NCI-H446 (cell line): ENCODE data around the gene DAB1.

ENCODE experiments used
- DNase-seq, 2 experiments: peaks; one replicate each; lab custom pipeline; 2025; lab: John Stamatoyannopoulos, UW

DAB1 gene

DNA sequence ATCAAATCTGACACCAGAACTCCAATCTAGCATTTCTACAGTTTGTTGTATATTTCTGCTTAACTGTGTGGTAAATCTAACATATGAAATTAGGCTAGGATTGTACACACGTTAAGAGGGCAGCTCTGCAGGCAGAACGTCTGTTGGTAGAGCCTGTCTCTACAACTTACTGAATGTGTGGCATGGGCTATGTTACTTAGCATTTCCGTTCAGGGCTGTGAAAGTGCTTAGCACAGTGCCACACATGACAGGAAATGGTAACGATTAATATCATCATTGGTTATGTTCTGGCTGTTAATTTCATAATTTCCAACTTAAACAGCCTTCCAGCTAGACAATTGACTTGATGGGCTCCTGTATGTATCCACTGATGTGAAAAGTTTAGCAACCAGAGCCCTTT lies 448.4 kb downstream of the DAB1 start:
- DNase-seq = no peak

DNA sequence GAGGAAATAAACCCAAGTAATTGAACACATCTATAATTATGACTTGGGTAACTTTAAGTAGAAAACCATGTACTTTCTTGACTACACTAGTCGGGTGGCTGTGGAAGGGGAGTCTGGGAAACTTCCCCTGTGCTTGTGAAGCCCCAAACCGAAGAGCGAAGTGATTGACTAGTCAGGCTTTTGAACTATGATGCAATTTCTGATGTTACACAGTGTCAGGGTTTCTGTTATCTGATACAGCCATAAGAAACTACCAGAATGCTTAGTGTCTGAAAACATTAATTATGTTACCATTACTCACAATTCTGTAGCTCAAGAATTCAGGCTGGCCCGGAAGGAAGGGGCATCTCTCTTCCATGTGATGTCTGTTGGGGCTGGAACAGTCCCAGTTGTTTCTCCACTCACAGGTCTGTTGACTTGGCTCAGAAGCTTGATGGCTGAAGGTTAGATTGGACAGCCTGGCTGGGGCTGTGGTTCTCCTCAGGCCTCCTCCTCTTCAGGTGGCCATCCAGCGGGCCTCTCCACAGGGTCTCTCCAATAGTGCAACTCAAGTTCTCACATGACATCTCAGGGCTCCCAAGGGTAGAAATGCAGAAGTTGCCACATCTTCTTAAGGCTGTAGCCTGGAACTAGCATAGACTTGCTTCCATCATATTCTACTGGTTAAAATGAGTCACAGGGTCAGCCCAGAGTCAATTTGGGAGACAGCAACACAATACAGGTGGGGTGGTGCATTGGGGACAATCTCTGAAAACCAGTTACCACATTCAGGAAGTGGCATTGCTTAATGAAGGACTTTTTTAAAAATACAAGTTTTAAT lies 449.7 kb downstream of the DAB1 start:
- no peak for DNase-seq

- DNase-seq = no peak
Measured at GRCh38 chr1:56972976-56973375, 450.9 kb downstream of the DAB1 start.

- DNase-seq = no peak
Measured at GRCh38 chr1:56970280-56970679, 453.6 kb downstream of the DAB1 start.

GRCh38 chr1:56968878-56969495 lies 454.9 kb downstream of the DAB1 start:
- no peak for DNase-seq

DNA sequence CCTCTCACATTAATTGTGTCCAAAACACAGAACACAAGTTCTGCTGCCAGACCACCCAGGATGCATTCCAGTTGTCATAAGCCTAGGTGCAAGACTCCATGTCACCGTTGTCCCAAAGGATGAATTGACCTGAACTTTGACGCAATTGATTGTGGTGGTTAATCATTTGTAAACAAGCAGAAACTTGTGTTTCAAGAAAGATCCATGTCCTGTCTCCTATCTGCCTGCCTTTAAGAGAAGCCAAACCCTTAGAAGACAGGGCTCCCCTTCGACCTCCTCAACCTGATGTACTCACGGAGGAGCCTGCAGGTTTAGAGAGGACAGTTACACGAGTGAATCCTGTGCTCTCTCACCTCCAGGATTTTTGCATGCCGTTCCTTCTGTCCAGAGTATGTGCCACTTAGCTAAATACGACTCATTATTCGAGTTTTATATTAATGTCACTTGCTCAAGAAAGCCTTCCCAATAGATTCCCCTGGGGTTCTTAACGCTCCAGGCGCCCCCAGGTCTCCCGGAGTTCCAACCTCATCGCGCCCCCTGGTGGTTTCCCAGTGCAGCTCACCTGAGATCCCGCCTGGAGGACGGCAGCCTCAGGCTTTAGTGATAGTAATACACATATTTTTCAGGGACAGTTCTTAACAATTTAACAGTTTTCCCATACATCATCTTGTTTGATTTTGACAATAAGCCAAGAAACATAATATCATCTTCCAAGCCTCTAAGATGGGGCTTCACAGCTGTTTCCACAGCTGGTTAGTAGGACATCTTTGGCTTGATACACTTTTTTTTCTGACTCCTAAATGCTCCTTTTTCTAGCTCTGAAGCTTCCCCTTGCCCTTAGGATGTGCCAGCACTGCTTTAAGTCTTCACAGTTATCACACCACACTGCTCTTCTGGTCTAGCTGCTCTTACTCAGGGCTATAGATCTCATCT lies 455.7 kb downstream of the DAB1 start:
- DNase-seq = no peak

- DNase-seq = no peak
Measured at GRCh38 chr1:56967355-56967754, 456.5 kb downstream of the DAB1 start.

DNA sequence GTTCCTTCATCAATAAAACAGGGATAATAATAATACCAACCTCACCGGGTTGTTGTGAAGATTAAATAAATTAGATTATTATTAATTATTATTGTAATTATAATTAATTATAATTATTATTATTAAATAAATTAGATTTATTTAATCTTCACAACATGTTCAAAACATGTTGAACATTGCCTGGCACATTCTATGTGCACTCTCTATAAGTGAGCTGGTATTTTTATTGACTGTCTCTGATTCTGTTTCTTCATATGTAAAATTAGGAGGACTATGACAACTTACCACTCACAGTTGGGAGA lies 457.2 kb downstream of the DAB1 start:
- DNase-seq = no peak

DNA sequence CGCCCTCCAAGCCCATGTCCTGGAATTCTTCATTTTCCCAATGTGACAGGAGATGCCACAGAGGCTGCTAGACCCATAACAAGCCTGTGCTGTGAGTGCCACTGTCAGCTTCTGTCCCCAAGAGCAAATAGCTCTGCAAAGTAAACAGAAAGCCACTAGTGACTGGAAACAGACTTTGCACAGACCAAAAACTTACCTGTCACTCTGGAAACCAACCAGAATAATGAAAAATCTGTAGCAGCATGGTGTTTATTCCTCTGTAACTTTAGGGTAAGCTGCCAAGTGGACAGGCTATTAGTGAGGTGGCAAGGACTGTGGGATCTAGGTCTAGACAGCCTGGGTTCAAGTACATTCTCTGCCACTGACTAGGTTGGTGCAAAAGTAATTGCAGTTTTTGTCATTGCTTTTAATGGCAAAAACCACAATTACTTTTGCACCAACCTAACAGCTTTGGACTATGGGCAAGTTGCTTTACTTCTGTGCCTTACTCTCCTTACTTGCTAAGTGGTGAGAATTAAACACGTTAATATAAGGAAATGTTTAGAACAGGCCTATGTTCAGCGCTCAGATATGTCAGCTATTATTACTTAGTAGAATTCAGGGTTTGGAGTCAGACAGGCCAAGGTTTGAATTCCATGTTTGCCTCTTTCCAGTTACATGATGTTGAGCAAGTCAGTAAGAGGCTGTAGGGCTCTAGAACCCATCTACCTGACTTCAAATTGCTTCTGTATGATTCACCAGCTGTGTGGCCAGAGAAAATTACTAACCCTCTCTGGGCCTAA lies 457.8 kb downstream of the DAB1 start, which contains the start of gene C8B:
Gene C8B, minus strand, starts transcription at position 100 of the 782 bp plus-strand sequence. Its CDS starts 67 bp downstream, at position 33.
- DNase-seq = no peak

DNA sequence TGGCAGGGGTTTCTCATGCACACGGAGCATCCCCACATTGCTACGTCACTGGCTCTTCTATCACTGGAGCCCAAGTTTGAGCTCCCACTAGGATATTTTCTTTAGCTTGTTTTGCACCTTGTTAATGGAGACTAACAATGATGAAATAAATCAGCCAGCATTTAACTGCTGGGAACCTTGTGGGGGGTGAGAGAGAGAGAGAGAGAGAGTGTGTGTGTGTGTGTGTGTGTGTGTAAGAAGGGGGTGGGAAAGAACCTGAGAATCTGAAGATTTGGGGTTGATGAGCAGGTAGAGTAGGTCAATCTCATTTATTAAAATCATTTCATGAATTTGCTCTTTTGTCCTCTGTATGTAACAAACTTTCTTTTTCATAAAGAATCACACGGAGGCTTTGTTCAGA lies 458.7 kb downstream of the DAB1 start:
- no peak for DNase-seq

DNA sequence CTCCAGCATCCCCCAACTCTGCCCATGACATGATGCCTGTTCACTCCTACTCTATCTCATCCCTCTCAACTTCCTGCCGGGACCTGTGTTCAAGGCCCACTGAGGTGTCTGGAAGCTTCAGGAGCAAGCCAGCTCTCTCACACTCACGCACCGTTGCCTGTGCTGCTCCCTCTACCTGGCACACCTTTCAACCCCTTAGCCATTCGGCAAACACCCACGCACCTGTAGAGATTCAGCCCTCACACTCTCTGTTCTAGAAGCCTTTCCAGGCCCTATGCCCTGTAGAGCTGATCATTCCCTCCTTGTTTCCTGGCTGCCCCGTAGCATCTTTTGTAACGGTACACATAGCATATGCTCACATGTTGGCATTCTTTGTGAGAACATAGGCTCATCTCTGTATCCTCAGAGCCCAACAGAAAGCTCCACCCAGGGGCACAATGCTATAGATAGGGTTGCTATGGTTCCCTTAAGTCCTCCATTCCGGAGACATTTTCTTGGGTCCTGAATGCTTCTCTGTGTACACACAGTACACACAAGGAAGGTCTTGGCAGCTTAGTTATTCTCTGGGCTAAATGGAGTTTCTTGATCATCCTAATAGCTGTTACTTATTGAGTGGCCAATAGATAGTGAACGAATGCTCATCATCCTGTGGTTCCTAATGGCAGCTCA lies 459.4 kb downstream of the DAB1 start:
- no peak for DNase-seq

- no peak for DNase-seq
Measured at GRCh38 chr1:56963667-56964066, 460.2 kb downstream of the DAB1 start.

GRCh38 chr1:56961426-56961825 lies 462.4 kb downstream of the DAB1 start:
- DNase-seq = no peak

DNA sequence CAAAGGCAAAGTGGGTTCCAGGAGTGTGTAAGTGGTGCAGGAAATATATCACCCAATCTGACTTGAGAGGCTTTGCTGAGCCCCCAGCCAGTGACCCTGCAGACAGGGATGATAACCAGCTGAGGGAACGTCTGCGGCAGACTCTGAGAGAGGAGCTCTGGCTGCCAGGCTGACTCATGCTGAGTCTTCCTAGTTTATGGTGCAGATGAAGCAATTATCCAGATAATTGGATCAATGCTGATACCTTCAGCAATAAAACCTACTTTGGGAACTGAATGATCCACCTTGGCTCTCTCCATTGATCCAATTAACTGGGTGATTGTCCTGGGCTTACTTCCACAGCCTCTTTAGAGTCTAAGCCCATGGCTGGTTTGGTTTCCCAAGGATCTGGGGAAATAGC lies 465.3 kb downstream of the DAB1 start:
- DNase-seq = no peak

DNA sequence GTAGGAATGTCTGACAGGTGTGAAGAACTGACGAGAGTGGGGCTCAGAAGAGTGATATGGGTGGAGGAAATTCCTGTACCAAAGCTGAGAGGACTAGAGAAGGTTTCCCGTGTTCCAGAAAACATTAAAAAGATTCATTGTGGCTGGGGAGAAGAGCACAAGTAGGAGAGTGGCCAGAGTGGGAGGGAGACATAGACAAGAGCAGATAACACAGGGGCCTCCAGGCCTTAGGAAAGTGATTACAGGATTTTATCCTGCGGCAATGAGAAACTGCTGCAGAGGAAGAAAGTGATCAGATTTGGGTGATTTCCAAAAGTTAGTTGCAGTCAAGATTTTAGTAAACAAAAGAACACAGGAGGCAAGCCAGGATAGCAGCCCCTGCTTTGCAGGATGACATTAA lies 465.9 kb downstream of the DAB1 start:
- DNase-seq = no peak

GRCh38 chr1:56954664-56955063 lies 469.2 kb downstream of the DAB1 start:
- DNase-seq = no peak

GRCh38 chr1:56953386-56953785 lies 470.5 kb downstream of the DAB1 start:
- DNase-seq = no peak

DNA sequence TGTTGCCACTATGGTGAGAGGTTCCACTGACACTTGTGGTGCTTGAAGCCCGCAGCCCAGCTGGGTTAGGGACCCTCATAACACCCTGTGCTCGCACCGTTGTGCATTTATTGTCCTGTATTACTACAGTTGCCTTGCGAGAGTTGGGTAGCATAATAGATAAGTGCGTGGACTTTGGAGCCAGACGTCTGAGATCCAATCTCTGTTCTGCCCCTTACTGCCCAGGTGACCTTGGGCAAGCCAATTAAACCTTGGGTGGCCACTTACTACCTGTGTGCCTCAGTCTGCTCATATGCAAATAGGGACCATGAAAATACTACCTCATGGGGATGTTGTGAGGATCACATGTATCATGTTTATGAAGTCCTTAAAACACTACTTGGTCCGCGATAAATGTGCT lies 471.4 kb downstream of the DAB1 start:
- DNase-seq = no peak

DNA sequence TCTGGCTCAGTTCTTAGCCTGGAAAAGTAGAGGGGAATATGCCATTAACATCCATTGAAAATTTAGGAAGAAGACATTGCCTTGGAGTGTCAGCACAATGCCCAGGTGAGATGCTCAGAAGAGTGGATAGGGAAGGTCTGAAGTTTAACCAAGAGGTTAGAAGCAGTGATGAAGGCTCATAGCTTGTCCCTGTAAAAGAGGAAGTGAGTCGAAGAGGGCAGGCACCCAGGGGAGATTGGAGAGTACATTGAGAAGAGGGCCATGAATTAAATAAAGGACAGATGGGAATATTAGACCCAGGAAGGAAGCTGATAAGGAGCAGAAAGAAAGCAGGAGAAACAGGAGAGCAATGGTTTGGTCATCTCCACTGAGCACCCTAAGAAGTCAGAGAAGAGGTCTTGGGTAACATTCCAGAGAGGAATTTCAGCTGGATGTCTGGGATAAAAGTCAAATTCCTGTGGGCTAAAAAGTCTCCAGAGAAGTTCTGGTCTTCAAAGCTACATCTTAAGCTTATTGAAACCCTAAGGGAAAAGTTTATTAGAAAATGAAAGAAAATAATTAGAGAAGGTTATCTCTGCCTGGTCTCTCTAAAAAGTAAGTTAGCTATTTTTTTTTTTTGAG lies 475.3 kb downstream of the DAB1 start:
- DNase-seq = no peak
